ENCODE data around the gene GSTA4.

DNA sequence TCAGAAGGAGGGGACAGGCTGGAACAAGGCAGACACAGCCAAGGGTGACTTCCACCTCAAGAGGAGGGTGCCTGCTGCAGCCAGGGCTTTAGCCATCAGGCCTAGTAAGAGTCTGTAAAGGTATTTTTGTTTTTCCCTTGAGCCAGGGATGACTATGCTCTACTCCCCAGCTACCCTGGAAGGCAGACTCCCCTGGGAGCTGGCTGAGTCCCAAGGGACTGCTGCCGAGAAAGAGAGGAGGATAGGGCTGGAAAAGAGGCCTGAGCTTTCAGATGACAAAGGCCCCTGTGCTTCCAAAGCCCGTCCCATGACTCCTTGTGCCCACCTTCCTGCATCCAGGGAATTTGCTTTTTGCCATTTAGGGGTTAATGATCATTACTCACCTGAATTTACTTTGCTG is 14.0 kb upstream of the GSTA4 start:
- TF ChIP-seq, protein P1, sequence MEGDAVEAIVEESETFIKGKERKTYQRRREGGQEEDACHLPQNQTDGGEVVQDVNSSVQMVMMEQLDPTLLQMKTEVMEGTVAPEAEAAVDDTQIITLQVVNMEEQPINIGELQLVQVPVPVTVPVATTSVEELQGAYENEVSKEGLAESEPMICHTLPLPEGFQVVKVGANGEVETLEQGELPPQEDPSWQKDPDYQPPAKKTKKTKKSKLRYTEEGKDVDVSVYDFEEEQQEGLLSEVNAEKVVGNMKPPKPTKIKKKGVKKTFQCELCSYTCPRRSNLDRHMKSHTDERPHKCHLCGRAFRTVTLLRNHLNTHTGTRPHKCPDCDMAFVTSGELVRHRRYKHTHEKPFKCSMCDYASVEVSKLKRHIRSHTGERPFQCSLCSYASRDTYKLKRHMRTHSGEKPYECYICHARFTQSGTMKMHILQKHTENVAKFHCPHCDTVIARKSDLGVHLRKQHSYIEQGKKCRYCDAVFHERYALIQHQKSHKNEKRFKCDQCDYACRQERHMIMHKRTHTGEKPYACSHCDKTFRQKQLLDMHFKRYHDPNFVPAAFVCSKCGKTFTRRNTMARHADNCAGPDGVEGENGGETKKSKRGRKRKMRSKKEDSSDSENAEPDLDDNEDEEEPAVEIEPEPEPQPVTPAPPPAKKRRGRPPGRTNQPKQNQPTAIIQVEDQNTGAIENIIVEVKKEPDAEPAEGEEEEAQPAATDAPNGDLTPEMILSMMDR (IDR thresholded peaks at IDR 0.05; ENCODE audit: poor library complexity, severe bottlenecking), result no peak
- TF ChIP-seq SMC3 (conservative IDR thresholded peaks at IDR 0.05; ENCODE audit: poor library complexity) (no peak), EP300 (conservative IDR thresholded peaks at IDR 0.05; ENCODE audit: poor library complexity, severe bottlenecking) (no peak), RAD21 (conservative IDR thresholded peaks at IDR 0.05) (no peak), POLR2AphosphoS5 (IDR thresholded peaks at IDR 0.05) (no peak), TAF1 (IDR thresholded peaks at IDR 0.05; ENCODE audit: low read depth) (no peak), EZH2 (IDR thresholded peaks at IDR 0.05; ENCODE audit: borderline replicate concordance, insufficient read depth, low read length, poor library complexity, severe bottlenecking) (no peak), MXI1 (conservative IDR thresholded peaks at IDR 0.05; ENCODE audit: poor library complexity, severe bottlenecking) (no peak)
- TF ChIP-seq, protein P2, sequence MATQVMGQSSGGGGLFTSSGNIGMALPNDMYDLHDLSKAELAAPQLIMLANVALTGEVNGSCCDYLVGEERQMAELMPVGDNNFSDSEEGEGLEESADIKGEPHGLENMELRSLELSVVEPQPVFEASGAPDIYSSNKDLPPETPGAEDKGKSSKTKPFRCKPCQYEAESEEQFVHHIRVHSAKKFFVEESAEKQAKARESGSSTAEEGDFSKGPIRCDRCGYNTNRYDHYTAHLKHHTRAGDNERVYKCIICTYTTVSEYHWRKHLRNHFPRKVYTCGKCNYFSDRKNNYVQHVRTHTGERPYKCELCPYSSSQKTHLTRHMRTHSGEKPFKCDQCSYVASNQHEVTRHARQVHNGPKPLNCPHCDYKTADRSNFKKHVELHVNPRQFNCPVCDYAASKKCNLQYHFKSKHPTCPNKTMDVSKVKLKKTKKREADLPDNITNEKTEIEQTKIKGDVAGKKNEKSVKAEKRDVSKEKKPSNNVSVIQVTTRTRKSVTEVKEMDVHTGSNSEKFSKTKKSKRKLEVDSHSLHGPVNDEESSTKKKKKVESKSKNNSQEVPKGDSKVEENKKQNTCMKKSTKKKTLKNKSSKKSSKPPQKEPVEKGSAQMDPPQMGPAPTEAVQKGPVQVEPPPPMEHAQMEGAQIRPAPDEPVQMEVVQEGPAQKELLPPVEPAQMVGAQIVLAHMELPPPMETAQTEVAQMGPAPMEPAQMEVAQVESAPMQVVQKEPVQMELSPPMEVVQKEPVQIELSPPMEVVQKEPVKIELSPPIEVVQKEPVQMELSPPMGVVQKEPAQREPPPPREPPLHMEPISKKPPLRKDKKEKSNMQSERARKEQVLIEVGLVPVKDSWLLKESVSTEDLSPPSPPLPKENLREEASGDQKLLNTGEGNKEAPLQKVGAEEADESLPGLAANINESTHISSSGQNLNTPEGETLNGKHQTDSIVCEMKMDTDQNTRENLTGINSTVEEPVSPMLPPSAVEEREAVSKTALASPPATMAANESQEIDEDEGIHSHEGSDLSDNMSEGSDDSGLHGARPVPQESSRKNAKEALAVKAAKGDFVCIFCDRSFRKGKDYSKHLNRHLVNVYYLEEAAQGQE (IDR thresholded peaks at IDR 0.05; ENCODE audit: borderline replicate concordance), result no peak

All from neural cell (in vitro differentiated cells).